ENCODE data around the gene CRADD.

CRADD gene

DNA sequence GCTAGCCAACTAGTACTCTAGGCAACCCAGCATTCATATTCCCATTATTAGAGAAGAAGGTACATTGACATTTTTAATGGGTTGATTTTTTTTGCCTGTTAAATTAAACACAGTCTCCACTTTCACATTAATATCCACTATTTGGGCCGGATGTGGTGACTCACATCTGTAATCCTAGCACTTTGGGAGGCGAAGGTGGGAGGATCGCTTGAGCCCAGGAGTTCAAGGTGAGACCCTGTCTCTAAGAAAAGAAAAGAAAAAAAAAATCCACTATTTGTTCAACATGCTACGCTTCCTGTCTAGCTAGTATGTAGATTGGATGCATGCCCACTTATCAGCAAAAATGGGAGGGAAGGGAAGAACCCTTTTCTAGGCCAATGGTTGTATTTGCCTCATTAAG is 7.1 kb upstream of the CRADD start:
- in situ Hi-C loops (cut with HindIII; ENCODE audit: low sequenced_read_pairs) = no loop called here

DNA sequence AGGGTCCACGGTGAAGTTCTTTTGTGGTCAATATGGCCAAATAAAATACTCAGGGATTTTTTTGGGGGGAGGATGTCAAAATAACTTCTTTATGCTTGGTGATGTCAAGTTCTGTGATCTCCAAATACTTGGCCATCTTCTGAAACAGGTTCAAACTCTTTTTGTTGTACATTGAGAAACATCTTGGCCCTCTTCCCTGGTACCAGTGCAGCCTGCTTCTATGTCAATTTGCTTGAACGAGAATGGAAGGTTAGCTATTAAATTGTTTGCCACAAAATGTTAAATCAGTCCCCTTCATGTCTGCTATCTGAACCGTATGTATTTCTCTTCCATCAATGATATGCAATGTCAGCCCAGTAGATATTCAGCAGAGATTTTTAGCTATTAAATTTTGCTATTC is 6.1 kb upstream of the CRADD start:
- in situ Hi-C loops (cut with HindIII; ENCODE audit: low sequenced_read_pairs) = no loop called here

DNA sequence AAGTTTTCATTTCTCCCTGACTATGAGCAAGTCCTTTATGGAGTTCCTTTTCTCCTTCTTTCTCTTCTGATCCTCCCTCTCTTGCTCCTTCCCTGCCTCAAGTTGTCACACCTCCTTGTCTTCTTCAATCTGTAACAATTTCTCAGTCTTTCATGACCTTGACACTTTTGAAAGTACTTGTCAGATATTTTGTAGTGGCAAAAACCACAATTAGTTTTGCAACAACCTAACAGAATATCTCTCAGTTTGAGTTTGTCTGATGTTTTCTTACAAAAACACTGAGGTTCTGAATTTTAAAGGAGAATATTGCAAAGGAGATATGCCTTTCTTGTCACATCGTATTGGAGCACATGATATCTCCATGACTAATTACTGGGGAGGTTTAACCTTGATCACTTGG is 4.1 kb upstream of the CRADD start:
- in situ Hi-C loops (cut with HindIII; ENCODE audit: low sequenced_read_pairs) = no loop called here

DNA sequence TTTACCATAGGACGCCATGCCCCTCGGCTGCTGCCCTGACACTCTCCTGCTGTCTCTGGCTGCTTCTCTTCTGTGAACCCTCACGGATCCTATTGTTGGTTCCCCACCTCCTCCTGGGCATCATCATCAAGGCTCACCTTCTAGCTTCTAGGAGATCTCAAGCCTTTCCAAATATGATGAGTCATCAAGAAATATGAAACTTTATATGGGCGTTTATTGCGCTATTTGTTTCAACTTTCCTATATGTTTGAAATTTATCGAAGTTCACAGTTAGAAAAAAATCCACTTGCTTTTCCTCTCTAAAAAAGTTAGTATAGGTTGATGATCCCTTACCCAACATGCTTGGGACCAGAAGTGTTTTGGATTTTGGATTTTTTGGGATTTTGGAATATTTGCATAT is 2.8 kb upstream of the CRADD start:
- in situ Hi-C loops (cut with HindIII; ENCODE audit: low sequenced_read_pairs) = no loop called here

DNA sequence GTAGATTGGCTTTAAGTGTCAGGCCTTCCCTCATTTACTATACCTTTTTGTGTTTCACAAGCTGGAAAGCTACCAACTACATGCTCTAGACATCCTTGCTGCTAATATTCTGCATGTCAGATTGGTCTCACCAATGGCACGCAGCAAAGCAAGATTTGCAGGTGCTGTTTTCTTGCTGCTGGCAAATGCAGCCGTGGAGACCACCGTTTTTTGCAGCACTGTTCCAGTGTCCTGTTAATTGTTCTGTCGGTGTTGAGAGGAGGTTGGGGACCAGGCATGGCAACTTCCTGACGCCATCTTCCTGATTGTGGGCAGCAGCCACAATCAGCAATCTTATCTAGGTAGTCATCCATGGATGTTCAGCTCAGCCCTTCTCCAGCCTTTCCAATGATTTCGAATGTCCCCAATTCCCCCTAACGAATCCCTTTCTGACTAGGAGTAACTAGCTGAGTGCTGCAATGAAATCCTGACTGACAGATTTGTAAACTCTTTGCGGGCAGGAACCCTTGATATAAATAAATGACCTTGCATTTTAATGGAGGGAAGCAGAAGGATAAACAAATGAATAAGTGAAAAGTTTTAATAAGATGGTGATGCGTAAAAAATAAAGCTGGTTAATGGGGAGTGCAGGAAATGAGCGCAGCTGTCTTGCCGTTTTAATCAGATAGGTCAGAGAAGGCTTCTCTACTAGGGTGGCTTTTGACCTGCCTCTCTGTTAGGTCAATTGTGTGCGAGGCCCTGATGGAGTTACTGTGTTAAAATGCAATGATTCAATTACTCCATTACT is 574 bp upstream of the CRADD start:
- in situ Hi-C loops (cut with HindIII; ENCODE audit: low sequenced_read_pairs) = no loop called here

DNA sequence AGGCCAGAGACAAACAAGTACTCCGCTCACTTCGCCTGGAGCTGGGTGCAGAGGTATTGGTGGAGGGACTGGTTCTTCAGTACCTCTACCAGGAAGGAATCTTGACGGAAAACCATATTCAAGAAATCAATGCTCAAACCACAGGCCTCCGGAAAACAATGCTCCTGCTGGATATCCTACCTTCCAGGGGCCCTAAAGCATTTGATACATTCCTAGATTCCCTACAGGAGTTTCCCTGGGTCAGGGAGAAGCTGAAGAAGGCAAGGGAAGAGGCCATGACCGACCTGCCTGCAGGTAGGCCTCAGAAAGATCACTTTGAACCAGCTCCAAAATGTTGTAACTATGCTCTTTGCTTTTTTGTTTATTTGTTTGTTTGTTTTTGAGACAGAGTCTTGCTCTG is 1.6 kb downstream of the CRADD start:
- in situ Hi-C loops (cut with HindIII; ENCODE audit: low sequenced_read_pairs) = no loop called here

DNA sequence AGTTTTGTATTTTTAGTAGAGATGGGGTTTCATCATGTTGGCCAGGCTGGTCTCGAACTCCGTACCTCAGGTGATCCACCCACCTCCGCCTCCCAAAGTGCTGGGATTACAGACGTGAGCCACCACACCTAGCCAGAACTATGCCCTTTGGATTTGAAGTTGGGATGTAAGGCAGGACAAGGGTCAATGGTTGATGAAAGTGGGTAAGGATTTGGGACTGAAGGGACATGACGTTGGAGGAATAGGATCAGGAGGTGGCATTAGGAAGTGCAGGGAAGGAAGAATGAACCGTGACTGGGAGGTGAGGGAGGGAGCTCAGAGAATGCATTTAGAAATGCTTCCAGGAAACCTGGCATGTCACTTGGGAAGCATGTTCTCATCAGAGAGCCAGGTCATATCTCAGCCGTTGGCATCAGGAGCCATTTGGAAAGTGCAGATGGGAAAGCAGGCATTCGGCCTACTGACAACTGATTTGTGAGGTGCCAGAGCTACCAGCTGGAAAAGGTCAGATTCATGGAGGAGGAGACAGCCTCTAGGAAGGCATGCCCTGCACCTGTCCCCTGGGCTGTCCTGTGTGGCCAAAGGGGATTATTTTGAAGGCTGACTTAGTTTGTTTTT is 2.2 kb downstream of the CRADD start:
- in situ Hi-C loops (cut with HindIII; ENCODE audit: low sequenced_read_pairs) = no loop called here

DNA sequence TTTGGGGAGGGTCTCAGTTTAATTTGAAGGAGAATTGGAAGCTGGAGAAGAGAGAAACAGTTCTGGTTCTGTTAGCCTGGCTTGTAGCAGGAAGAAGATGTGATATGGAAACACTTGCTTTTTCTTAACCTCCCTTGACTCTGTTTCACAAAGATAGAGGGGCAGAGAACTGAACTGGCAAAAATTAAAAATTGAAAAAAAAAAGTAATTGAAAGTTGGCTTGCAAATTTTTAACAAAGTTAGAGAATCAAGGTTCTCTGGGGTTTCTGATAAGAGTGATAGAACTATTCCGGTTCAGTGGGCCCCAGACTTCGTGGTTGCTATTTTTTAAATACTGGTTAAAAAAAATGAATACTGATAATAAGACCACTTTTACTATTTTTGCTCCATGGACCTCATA is 2.8 kb downstream of the CRADD start:
- in situ Hi-C loops (cut with HindIII; ENCODE audit: low sequenced_read_pairs) = no loop called here

DNA sequence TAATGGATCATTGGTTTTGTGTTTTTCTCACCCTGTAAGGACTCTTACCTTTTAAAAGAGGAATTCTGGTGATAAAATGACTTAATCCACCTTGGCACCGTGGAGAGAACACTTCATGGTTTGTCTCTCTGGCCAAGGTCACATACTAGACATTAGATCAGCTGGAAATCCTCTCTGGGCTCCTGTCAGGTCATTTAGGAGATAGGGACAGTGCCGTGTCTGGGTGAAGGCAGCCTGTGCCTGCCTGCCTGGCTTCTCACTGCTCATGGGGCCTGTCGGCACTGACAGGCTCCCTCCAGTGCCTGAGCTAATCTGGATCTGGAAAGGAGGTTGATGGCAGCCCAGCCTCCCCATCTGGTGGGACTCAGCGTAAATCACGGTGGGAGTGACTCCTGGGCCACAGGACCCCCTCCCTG is 5.7 kb downstream of the CRADD start:
- in situ Hi-C loops (cut with HindIII; ENCODE audit: low sequenced_read_pairs) = no loop called here

DNA sequence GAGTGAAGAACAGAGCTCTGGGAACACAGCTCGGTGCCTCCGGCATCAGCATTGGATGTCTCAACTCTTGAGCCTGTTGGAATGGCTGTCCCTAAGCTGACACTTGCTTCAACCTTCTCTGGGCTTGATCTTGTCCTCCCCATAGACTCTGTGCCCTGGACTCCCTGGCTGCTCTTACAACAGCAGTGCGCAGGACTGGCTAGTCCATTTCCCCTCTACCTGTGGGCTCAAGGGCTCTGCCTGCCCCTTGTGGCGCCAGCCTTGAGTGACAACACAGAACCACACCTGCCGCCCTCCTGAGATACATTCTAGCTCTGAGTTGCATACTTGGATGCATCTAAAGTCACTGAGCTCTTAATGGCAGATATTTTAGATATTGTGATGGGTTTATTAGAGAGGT is 6.2 kb downstream of the CRADD start:
- in situ Hi-C loops (cut with HindIII; ENCODE audit: low sequenced_read_pairs) = no loop called here

DNA sequence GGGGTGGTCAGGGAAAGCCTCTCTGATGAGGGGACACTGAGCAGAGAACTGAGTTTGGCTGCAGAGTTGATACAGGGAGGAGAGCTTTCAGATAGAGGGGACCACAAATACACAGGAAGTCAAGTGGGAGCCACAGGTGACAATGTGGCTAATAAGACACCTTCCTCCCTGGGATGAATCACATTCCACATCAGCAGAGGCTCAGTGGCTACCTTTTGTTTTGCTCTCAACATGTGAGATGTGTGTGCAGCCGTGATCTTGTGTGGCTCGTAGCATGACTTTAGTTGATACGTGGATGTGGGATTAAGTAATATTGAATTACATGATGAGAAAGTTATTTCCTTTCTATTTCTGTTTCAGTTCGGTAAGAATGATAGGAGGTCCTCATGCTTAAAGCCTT is 7.5 kb downstream of the CRADD start:
- in situ Hi-C loops (cut with HindIII; ENCODE audit: low sequenced_read_pairs) = no loop called here

DNA sequence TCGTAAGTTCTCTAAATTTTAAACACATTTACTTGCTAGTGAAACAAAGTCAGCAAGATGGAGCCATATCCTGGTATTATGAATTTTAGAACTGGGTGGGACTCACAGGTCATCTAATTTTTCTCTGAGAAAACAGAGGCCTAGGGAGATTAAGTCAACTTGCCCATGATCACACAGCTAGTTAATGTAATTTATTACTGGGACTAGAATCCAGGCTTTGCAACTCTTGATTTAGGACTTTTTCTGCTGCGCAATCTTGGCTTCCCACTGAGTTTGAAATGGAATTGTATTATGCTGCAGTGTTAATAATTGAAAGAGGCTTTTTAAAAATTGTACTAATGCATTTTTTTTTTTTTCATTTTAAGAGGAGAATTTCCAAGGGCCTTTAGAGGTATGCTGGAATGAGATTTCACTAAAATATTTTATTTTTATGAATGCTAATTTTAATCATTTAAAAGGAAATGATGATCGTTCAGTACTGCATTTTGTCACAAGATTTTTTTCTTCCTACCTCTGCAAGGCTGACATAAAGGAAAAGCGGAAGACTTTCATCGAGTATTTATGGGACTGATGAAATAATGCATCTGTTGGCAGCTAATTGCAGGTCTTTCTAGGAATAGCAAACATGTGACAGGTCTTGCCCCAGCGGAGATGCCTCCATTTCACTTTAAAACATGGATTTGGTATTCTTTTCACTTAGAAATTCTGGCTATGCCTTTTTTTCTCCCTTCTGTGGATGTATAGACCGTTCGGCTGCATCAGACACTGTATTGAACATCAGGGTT is 9.6 kb downstream of the CRADD start:
- in situ Hi-C loops (cut with HindIII; ENCODE audit: low sequenced_read_pairs) = no loop called here

DNA sequence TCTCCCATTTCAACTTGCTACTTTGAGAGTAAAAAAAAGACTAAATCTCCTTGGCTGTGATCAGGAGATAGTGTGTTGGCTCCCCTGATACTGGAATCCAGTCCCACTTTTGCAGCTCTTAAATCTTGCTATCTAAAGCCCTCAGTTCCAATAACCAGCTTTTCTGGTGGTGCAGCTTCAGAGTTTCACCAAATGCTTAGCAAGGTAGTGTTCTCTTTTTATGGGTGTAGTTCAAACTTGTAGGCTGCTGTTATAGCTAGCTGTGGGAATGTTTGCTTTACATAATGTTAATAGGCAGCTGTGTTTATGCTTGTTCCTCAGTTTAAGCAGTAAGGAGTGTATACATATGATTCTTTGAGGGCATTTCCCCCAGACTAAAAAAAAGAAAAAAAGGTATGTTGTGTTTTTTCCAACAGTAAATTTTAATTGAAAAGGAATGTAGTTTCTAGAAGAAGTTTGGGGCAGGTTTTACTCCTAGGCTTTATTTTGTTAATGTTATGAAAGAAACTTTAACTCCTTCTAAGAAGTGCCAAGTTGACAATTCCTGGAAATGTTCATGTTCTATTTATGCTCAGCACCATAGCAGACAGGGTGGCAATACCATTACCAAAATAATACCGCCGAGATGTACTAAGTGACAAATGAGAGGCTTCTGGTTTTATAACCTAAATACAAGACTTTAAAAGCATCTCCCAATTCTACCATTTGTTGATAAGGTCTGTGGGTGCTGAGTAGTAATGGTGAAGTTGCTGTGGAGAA is 12.1 kb downstream of the CRADD start:
- in situ Hi-C loops (cut with HindIII; ENCODE audit: low sequenced_read_pairs) = no loop called here

DNA sequence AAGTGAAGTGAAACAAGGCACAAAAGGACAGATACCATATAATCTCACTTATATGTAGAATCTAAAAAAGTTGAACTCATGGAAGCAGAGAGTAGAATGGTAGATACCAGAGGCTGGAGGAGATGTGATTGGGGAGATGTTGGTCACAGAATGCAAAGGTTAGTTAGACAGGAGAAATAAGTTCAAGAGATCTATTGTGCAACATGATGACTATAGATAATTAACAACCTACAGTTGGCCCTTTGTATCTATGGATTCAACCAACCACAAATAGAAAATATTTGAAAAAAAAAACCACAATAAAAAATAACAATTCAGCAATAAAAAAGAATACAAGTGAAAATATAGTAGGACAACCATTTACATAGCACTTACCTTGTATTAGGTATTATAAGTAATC is 19.3 kb downstream of the CRADD start:
- in situ Hi-C loops (cut with HindIII; ENCODE audit: low sequenced_read_pairs) = no loop called here

DNA sequence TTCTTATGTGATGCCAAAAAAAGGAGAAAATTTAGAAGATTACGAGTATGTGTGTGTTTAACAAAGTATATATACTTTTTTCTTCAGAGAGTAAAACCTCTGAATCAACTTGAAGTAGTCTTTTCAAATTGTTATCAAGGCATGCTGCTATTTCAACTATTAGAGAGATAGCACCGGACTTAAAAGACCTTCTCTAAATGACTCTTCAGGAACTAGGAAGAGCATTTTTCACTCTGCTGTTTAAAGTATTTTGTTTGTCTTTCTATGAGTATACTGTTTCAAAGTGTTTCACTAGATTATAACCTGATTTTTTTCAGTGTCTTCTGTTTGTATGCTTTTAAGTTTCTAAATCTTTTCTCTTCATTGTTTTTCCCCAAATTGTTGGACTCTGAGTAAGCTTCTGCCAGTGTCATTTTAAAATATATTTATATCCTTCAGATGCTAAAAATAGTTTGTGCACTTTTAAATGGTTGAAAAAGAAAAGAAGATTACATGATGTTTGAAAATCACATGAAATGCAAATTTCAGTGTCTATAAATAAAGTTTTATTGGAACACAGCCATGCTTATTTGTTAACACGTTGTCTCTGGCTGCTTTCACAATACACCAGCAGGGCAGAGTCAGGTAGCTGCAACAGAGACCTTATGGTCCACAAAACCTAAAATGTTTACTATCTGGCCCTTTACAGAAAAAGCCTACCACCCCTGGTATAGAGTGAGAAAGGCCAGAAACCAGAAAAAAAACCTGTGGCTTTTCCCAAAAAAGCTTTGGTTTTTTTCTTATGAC is 21.3 kb downstream of the CRADD start:
- in situ Hi-C loops (cut with HindIII; ENCODE audit: low sequenced_read_pairs) = no loop called here

DNA sequence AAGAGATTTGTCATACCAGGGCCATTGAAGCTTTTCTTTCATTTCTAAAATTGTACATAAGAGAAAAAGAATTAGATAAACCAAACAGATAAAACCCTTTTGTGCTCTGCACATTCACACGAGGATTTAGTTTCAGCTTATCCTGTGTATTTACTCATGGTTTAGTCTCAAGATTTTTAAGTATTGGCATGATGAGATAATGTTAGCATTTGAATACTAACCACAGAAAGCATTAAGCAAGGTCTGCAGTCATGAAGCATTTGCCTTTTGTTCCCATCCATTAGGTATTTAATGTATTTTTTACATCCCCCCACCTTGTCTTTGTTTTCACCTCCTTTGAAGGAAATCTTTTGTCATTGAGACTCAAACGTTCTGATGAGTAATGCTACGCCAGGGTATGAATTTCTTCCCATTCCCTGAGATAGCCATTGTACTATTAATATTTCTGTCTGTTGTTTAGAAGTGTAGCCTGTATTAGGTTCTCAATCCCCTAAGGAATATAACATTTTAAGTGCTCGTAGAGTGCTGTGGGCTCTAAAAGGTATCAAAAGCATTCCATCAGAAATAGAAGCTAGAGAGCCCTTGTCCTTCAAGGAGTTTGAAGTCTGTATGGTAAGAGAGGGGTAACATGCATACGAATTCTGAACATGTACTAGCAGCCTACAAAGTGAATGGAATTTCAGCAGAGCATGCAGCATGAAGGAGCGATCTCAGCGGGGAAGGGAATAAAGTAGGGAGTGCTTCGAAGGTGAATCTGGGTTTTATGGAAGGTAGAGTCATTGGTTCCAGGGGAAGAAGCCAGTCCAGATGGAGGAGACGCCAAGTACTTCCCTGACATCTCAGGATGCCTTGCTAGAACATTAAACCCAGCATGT is 22.3 kb downstream of the CRADD start:
- in situ Hi-C loops (cut with HindIII; ENCODE audit: low sequenced_read_pairs) = no loop called here

DNA sequence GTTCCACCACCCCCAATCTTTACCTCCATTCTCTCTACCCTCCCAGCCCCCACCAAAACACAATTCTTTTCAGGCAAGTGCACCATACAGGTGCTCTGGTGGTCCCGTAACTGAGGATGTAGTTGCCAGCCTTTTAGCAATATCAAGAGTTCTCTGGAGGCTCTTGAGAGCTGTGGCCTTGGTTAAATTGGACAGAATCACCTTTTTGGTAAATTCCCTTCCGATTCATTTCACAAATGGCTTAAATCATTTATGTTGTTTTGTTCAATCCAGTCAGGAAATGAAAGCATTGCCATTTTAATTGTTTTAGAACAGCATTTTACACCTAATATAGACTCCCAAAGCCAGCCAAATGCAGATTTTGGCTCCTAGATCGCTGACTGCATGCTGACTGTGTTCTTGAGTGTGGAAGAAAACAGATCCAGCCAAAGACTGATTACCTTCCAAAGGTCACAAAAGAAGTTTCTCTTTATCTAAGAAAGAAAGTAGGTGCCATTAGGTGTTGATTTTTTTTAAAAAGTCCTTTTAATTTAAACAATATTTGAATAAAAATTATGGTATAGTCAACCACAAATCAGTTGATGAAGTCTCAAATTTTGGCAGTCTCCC is 25.6 kb downstream of the CRADD start:
- in situ Hi-C loops (cut with HindIII; ENCODE audit: low sequenced_read_pairs) = no loop called here

DNA sequence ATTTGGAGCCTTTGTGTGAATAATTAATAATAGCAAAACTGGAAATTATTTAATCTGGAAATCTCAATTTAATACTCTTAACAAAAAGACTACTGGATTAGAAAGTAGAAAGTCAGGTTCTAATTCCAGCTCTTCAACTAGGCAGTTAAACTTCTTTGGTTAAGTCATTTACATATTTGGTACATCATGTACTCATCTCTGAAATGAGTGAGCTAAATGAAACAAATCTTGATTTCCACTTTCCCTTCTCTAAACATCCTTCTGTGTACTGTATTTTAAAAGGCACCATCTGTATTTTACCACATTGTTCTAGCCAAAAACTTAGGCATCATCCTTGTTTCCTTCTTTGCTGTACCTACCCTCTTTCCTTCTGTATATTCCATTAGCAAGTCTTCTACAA is 26.9 kb downstream of the CRADD start:
- in situ Hi-C loops (cut with HindIII; ENCODE audit: low sequenced_read_pairs) = no loop called here

DNA sequence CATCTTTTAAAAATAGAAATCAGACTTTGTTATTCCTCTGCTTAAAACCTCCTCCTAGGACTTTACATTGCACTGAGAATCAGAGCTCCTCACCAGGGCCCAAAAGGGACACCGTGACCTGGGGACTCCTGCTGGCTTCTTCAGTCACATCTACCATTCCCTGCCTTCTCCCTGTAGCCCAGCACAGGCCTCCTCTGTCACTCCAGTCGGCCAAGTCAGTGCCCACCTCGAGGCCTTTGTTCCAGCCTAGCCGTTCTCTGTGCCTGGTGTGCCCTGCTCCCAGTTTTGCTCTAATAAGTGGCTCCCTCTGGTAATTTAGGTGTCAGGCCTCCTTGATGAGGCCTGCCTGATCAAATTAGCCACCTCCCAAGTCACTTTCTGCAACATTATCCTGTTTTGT is 27.4 kb downstream of the CRADD start:
- in situ Hi-C loops (cut with HindIII; ENCODE audit: low sequenced_read_pairs) = no loop called here
